K562 (cell line): Measurements from ENCODE around the gene NEK1. TPM values are rescaled to one million over a fixed set of nuclear protein-coding genes. Genes with fewer than 3 reads are reported as not detected.
A peak's percentile ranks its signal among the peaks of the same experiment; 100 is the strongest.

Source experiments
- ATAC-seq: fragments of 200-7000 bp; cut with Tn5 transposase; 3 replicates; pipeline ENCODE4 v1.9.1; 2020; ENCODE audit warnings: moderate library complexity
- BruUV-seq: library from RNA; stranded (reverse); fragments of 400-500 nt; replicated peaks from 2 replicates; lab custom pipeline; 2021; lab: Mats Ljungman, UMichigan
- CTCF ChIA-PET: fragments of 300-600 bp; formaldehyde crosslinking; extraction: SDS; loops from one replicate; lab custom pipeline; 2021; ENCODE audit warnings: low intra/inter-chr PET ratio; lab: Yijun Ruan, JAX
- POLR2A ChIA-PET: fragments of 300-600, 350-650 bp; sonication (Branson Sonifier 250); formaldehyde crosslinking; extraction: SDS; loops from one replicate; lab custom pipeline; 2021; ENCODE audit warnings: antibody characterized with exemption, inconsistent platforms; lab: Yijun Ruan, JAX
- DNase-seq, 4 experiments: peaks; one replicate each; pipeline versions ENCODE4 v3.0.0 to v3.0.0-alpha.2; 2011 to 2018; ENCODE audit warnings: low spot score in 3 of 4, mixed read lengths in 3 of 4; ENCODE audit errors: extremely low read depth in 1 of 4
- FAIRE-seq: peaks from 2 replicates; lab custom pipeline; 2011; peaks lifted over from hg19 to GRCh38; lab: Jason Lieb, UNC
- H2AFZ ChIP-seq: 2 replicates; pipeline ENCODE4 v1.6.0; 2011; ENCODE audit warnings: low read depth, low read length, control low read depth, inconsistent platforms
- H3K27ac ChIP-seq: fragments of 200-600 bp; 3 replicates; pipeline ENCODE4 v1.8.0; 2011; ENCODE audit warnings: low read depth, mild to moderate bottlenecking, control low read depth, inconsistent platforms, low read length, moderate library complexity, mixed read lengths; ENCODE audit errors: extremely low read depth
- H3K27me3 ChIP-seq, 2 experiments: fragments of 300-600 bp in 1 of 2; 2 replicates in 1 of 2; 3 replicates in 1 of 2; pipeline versions ENCODE4 v1.6.0 to v1.8.0; 2011; ENCODE audit warnings: inconsistent platforms in 2 of 2, low read length in 2 of 2, mild to moderate bottlenecking in 1 of 2, mixed read lengths in 1 of 2, moderate library complexity in 1 of 2; ENCODE audit not compliant: control insufficient read depth in 2 of 2, insufficient read depth in 2 of 2
- H3K36me3 ChIP-seq: fragments of 300-600 bp; 3 replicates; pipeline ENCODE4 v1.8.0; 2011; ENCODE audit warnings: mild to moderate bottlenecking, low read length, inconsistent platforms; ENCODE audit not compliant: control insufficient read depth, insufficient read depth
- H3K4me1 ChIP-seq, 2 experiments: fragments of 200-600 bp in 1 of 2; replicated peaks in 1 of 2; 2 replicates in 1 of 2; 3 replicates in 1 of 2; pipeline versions ENCODE4 v1.5.1 to v1.8.0; 2011; ENCODE audit warnings: inconsistent platforms in 2 of 2, low read length in 2 of 2, mild to moderate bottlenecking in 1 of 2, mixed read lengths in 1 of 2, moderate library complexity in 1 of 2; ENCODE audit not compliant: control insufficient read depth in 2 of 2, insufficient read depth in 2 of 2
- H3K4me2 ChIP-seq: 2 replicates; pipeline ENCODE4 v1.6.1; 2011; ENCODE audit warnings: low read length, control low read depth, inconsistent platforms, mixed read lengths; ENCODE audit not compliant: insufficient read depth
- H3K4me3 ChIP-seq: fragments of 200-600 bp; sonication (generic), shearing (Covaris generic); 2 replicates; pipeline ENCODE4 v1.5.1; 2016; ENCODE audit warnings: control low read depth, inconsistent platforms
- H3K79me2 ChIP-seq: fragments of 200-600 bp; 3 replicates; pipeline ENCODE4 v1.8.0; 2011; ENCODE audit warnings: low read length, inconsistent platforms; ENCODE audit not compliant: control insufficient read depth, insufficient read depth
- H3K9ac ChIP-seq, 2 experiments: 2 replicates each; pipeline versions ENCODE4 v1.6.0 to v1.6.1; 2011; ENCODE audit warnings: low read depth in 2 of 2, low read length in 2 of 2, control low read depth in 1 of 2, inconsistent platforms in 1 of 2, mild to moderate bottlenecking in 1 of 2, mixed read lengths in 1 of 2; ENCODE audit not compliant: insufficient read depth in 1 of 2
- H3K9me1 ChIP-seq: one replicate; pipeline ENCODE4 v1.6.0; 2011; ENCODE audit warnings: inconsistent platforms, mild to moderate bottlenecking, low read length, moderate library complexity; ENCODE audit not compliant: control insufficient read depth, insufficient read depth
- H3K9me3 ChIP-seq: replicated peaks from 2 replicates; pipeline ENCODE4 v1.5.1; 2011; ENCODE audit warnings: low read depth, low read length, inconsistent platforms; ENCODE audit not compliant: control insufficient read depth, insufficient read depth
- H4K20me1 ChIP-seq: replicated peaks from 2 replicates; pipeline ENCODE4 v1.6.1; 2011; ENCODE audit warnings: low read length, inconsistent platforms, mixed read lengths; ENCODE audit not compliant: control insufficient read depth, insufficient read depth
- C11orf30 ChIP-seq: fragments of 450-650 bp; IDR thresholded peaks from 2 replicates; pipeline ENCODE4 v1.6.1; 2016; ENCODE audit warnings: low read depth, mild to moderate bottlenecking
- DMBX1 ChIP-seq: fragments of 250-450 bp; sonication (Bioruptor Pico); IDR thresholded peaks from 2 replicates; pipeline ENCODE4 v1.8.0; 2022; ENCODE audit warnings: inconsistent platforms, mild to moderate bottlenecking, moderate library complexity, borderline replicate concordance
- KLF13 ChIP-seq: fragments of 450-650 bp; IDR thresholded peaks from 2 replicates; pipeline ENCODE4 v1.6.1; 2016; ENCODE audit warnings: missing genetic modification characterization, low read depth, mild to moderate bottlenecking, missing compliant biosample characterization, moderate library complexity, borderline replicate concordance
- MYNN ChIP-seq, 2 experiments: sonication (generic); formaldehyde crosslinking in 1 of 2; IDR thresholded peaks; 2 replicates each; pipeline versions ENCODE4 v1.5.0 to v1.6.1; 2016 to 2020; ENCODE audit warnings: antibody characterized with exemption in 1 of 2, missing genetic modification reagents in 1 of 2
- SMC3 ChIP-seq: conservative IDR thresholded peaks from 2 replicates; pipeline ENCODE4 v1.6.1; 2011; ENCODE audit warnings: low read depth, low read length, improper control_type of control experiment; ENCODE audit not compliant: insufficient read depth
- ZNF41 ChIP-seq: fragments of 250-450 bp; sonication (Bioruptor Pico); conservative IDR thresholded peaks from 2 replicates; pipeline ENCODE4 v1.4.0; 2020; ENCODE audit warnings: mild to moderate bottlenecking
- in situ Hi-C: fragments of 300-500 bp; cut with MboI; formaldehyde crosslinking; loops from 4 replicates; pipeline ENCODE4 v1.15.0; 2018; ENCODE audit warnings: inconsistent platforms, mixed read lengths
- intact Hi-C: fragments of 100-400 bp; cut with micrococcal nuclease; formaldehyde crosslinking; loops from 2 replicates; pipeline ENCODE4 v1.14.2; 2022
- polyA plus RNA-seq, 8 experiments: library from polyadenylated mRNA; depleted of rRNA in 4 of 8; stranded (reverse) in 5 of 8; unstranded in 3 of 8; fragments of >200 nt; fragmentation: Nextera tagmentation in 2 of 8; fragmentation: Illumina TruSeq in 1 of 8; extraction: Ambion mirVana in 2 of 8; extraction: Trizol in 1 of 8; gene quantifications; 2 replicates each; pipeline versions ENCODE4 v1.2.1 to v1.2.3, GENCODE V29; 2011 to 2014; ENCODE audit warnings: inconsistent platforms in 1 of 8, missing spikeins in 1 of 8
- total RNA-seq, 7 experiments: library from RNA; depleted of rRNA in 6 of 7; stranded (reverse); fragments of >200 nt in 6 of 7; fragmentation: Illumina TruSeq in 2 of 7; extraction: Trizol in 2 of 7; gene quantifications; 2 replicates each; pipeline versions ENCODE4 v1.2.1 to v1.2.3, GENCODE V29; 2011 to 2021; ENCODE audit warnings: low replicate concordance in 1 of 7
- TF ChIP-seq, protein P1 (sequence below), 2 experiments: IDR thresholded peaks; 2 replicates each; pipeline ENCODE4 v1.6.1; 2011; ENCODE audit warnings: borderline replicate concordance in 1 of 2, control low read depth in 1 of 2, low read depth in 1 of 2, low read length in 1 of 2, mild to moderate bottlenecking in 1 of 2, mixed read lengths in 1 of 2, moderate library complexity in 1 of 2; ENCODE audit not compliant: insufficient read depth in 1 of 2, insufficient read length in 1 of 2, poor library complexity in 1 of 2, severe bottlenecking in 1 of 2; ENCODE audit errors: extremely low read depth in 1 of 2
- TF ChIP-seq, protein P2 (sequence below): sonication (generic); formaldehyde crosslinking; IDR thresholded peaks from 2 replicates; pipeline ENCODE4 v1.5.0; 2020; ENCODE audit warnings: missing genetic modification reagents

Gene NEK1
- total and polyA plus RNA-seq, 9 of the 15 experiments (the other 6 are each of a cell fraction or from before 2014, with no cell fraction given), result 6.2 to 15.7 (median 10.3) TPM

DNA sequence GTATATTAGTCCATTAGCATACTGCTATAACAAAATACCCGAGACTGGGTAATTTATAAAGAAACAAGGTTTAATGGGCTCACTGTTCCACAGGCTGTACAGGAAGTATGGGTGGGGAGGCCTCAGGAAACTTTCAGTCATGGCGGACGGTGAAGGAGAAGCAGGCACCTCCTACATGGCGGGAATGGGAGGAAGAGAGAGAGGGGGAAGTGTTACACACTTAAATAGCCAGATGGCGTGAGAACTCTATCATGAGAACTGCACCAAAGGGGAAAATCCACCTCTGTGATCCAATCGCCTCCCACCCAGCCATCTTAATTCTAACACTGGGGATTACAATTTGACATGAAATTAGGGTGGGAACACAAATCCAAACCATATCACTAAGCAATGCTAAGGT, 242.7 kb downstream of the NEK1 start (continued):
- TF ChIP-seq C11orf30 (no peak), SMC3 (peak; percentile 20; the same call in 1 of the 2 replicates)
- TF ChIP-seq, protein P1, sequence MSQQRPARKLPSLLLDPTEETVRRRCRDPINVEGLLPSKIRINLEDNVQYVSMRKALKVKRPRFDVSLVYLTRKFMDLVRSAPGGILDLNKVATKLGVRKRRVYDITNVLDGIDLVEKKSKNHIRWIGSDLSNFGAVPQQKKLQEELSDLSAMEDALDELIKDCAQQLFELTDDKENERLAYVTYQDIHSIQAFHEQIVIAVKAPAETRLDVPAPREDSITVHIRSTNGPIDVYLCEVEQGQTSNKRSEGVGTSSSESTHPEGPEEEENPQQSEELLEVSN (IDR thresholded peaks at IDR 0.05; ENCODE audit: borderline replicate concordance in 1 of 2, extremely low read depth in 1 of 2, insufficient read depth in 1 of 2, insufficient read length in 1 of 2, low read depth in 1 of 2, low read length in 1 of 2, poor library complexity in 1 of 2, severe bottlenecking in 1 of 2), result peak in 1 of 2 experiments; percentile 51
- TF ChIP-seq, all 486 proteins: peak for 6

DNA sequence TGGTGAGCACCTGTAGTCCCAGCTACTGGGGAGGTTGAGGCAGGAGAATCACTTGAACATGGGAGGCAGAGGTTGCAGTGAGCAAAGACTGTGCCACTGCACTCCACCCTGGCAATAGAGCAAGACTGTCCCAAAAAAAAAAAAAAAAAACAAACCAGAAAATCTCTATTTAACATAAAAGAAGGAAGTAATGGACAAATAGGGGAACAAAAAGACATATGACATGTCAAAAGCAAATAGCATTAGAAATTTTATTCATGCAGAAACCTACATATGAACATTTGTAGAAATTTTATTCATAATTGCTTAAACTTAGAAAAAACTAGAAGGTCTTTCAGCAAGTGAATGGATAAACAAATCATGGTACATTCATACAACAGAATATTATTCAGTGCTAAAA, 244.6 kb downstream of the NEK1 start:
- Histone ChIP-seq H3K4me3 (no peak overlapping the region), H3K27ac (no peak overlapping the region), H3K27me3 (no peaks in the 10 kb centered on the region), H3K4me2 (no peak overlapping the region), H3K4me1 (no peaks in the 10 kb centered on the region), H3K9me1 (no peaks in the 10 kb centered on the region), H3K9me3 (no peaks in the 10 kb centered on the region), H2AFZ (no peak overlapping the region), H3K79me2 (no peaks in the 10 kb centered on the region), H3K9ac (no peak overlapping the region), H3K36me3 (no peaks in the 10 kb centered on the region), H4K20me1 (no peaks in the 10 kb centered on the region)
- ATAC-seq, result no peak
- no peak for FAIRE-seq
- ChIA-PET POLR2A (no interaction called here), CTCF (interaction anchor here (0.5 kb wide), 1 partner anchor 444 kb away, joined by 3 read pairs; no protein-coding TSS in a partner anchor)
- DNase-seq, result no peak
- in situ Hi-C loops (no loop called here), intact Hi-C loops (loop anchor here (5.0 kb wide), 2 partner anchors 119 to 199 kb away; no protein-coding TSS in a partner anchor)
- no TSS peak for BruUV-seq
- TF ChIP-seq, protein P2, sequence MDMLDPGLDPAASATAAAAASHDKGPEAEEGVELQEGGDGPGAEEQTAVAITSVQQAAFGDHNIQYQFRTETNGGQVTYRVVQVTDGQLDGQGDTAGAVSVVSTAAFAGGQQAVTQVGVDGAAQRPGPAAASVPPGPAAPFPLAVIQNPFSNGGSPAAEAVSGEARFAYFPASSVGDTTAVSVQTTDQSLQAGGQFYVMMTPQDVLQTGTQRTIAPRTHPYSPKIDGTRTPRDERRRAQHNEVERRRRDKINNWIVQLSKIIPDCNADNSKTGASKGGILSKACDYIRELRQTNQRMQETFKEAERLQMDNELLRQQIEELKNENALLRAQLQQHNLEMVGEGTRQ (CRISPR knock-in tag), result no peak
- TF ChIP-seq MYNN (IDR thresholded peaks at IDR 0.05), result no peak
- no peak for TF ChIP-seq MYNN (CRISPR knock-in tag; IDR thresholded peaks at IDR 0.05)
- TF ChIP-seq ZNF41 (CRISPR knock-in tag), result no peak
- no peak for TF ChIP-seq DMBX1
- no peak for TF ChIP-seq KLF13 (tag)
